HCT116 (cell line): ENCODE measurements around the gene CSNK1G2.

ENCODE experiments used
- JUND ChIP-seq: IDR thresholded peaks from 2 replicates; pipeline ENCODE4 v1.6.1; 2012
- POLR2A ChIP-seq: IDR thresholded peaks from 2 replicates; pipeline ENCODE4 v1.7.0; 2011; ENCODE audit warnings: borderline replicate concordance; ENCODE audit not compliant: insufficient read depth, insufficient read length; ENCODE audit errors: extremely low read depth
- POLR2AphosphoS5 ChIP-seq: IDR thresholded peaks from 2 replicates; pipeline ENCODE4 v1.6.1; 2011; ENCODE audit warnings: mild to moderate bottlenecking, low read depth, low read length, moderate library complexity
- ZBTB33 ChIP-seq: IDR thresholded peaks from 2 replicates; pipeline ENCODE4 v1.6.1; 2011; ENCODE audit warnings: mild to moderate bottlenecking, low read length, moderate library complexity; ENCODE audit not compliant: insufficient replicate concordance; ENCODE audit errors: extremely low read depth
- TF ChIP-seq, protein P1 (sequence below), 3 experiments: fragments of 200-600 bp in 1 of 3; sonication (generic) in 1 of 3; IDR thresholded peaks in 2 of 3; conservative IDR thresholded peaks in 1 of 3; 2 replicates each; pipeline ENCODE4 v1.5.1; 2012 to 2017; ENCODE audit warnings: low read depth in 2 of 3, low read length in 2 of 3, antibody characterized with exemption in 1 of 3, borderline replicate concordance in 1 of 3, control low read depth in 1 of 3, mild to moderate bottlenecking in 1 of 3, mixed read lengths in 1 of 3, mixed run types in 1 of 3, moderate library complexity in 1 of 3; ENCODE audit not compliant: insufficient read depth in 1 of 3

GRCh38 chr19:1990230-1991017, 49.5 kb downstream of the CSNK1G2 start:
- TF ChIP-seq, protein P1, sequence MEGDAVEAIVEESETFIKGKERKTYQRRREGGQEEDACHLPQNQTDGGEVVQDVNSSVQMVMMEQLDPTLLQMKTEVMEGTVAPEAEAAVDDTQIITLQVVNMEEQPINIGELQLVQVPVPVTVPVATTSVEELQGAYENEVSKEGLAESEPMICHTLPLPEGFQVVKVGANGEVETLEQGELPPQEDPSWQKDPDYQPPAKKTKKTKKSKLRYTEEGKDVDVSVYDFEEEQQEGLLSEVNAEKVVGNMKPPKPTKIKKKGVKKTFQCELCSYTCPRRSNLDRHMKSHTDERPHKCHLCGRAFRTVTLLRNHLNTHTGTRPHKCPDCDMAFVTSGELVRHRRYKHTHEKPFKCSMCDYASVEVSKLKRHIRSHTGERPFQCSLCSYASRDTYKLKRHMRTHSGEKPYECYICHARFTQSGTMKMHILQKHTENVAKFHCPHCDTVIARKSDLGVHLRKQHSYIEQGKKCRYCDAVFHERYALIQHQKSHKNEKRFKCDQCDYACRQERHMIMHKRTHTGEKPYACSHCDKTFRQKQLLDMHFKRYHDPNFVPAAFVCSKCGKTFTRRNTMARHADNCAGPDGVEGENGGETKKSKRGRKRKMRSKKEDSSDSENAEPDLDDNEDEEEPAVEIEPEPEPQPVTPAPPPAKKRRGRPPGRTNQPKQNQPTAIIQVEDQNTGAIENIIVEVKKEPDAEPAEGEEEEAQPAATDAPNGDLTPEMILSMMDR (IDR thresholded peaks at IDR 0.05 in 2 of 3, conservative IDR thresholded peaks at IDR 0.05 in 1 of 3; ENCODE audit: borderline replicate concordance in 1 of 3, insufficient read depth in 1 of 3, low read depth in 2 of 3, low read length in 2 of 3), result no peak
- TF ChIP-seq POLR2A (no peak), JUND (no peak), POLR2AphosphoS5 (no peak), ZBTB33 (no peak)
